Tibial nerve (tissue), 4 donors: ENCODE data around the gene CCDC171. TPM values are rescaled to one million over a fixed set of nuclear protein-coding genes. Genes with fewer than 3 reads are reported as not detected.

Experiments
- DNase-seq, 2 donors: peaks; one replicate each; pipeline ENCODE4 v3.0.0-alpha.2; 2019; ENCODE audit warnings: low spot score in 2 of 2
- H3K27ac ChIP-seq, 4 donors: fragments of 200-600 bp; sonication (generic) in 3 of 4; one replicate each; pipeline ENCODE4 v1.5.1; 2017 to 2019; ENCODE audit warnings: mild to moderate bottlenecking in 1 of 4
- H3K27me3 ChIP-seq, 2 donors: fragments of 200-600 bp; sonication (generic) in 1 of 2; one replicate each; pipeline versions ENCODE4 v1.5.1 to v1.6.0; 2017 to 2019
- H3K36me3 ChIP-seq, 3 donors: fragments of 200-600 bp; sonication (generic); one replicate each; pipeline ENCODE4 v1.5.1; 2018 to 2019
- H3K4me1 ChIP-seq, 4 donors: fragments of 200-600 bp; sonication (generic) in 3 of 4; one replicate each; pipeline ENCODE4 v1.5.1; 2017 to 2019
- H3K4me3 ChIP-seq, 4 donors: fragments of 200-600 bp; sonication (generic) in 3 of 4; one replicate each; pipeline ENCODE4 v1.5.1; 2017 to 2019; ENCODE audit warnings: mild to moderate bottlenecking in 1 of 4, moderate library complexity in 1 of 4
- H3K9me3 ChIP-seq, 4 donors: fragments of 200-600 bp; sonication (generic) in 3 of 4; one replicate each; pipeline ENCODE4 v1.5.1; 2017 to 2019
- CTCF ChIP-seq, 5 experiments: fragments of 200-600 bp in 3 of 5; fragments of 450-650 bp in 2 of 5; sonication (generic) in 3 of 5; IDR thresholded peaks; one replicate each; pipeline ENCODE4 v1.5.1; 2016 to 2019; ENCODE audit warnings: antibody characterized with exemption in 5 of 5, mild to moderate bottlenecking in 3 of 5, moderate library complexity in 2 of 5
- EP300 ChIP-seq, 2 donors: sonication (generic); formaldehyde crosslinking; IDR thresholded peaks; one replicate each; pipeline ENCODE4 v1.6.1; 2017; ENCODE audit warnings: antibody characterized with exemption in 2 of 2, mild to moderate bottlenecking in 1 of 2
- POLR2A ChIP-seq, 2 donors: fragments of 450-650 bp; IDR thresholded peaks; one replicate each; pipeline ENCODE4 v1.6.1; 2017; ENCODE audit warnings: antibody characterized with exemption in 2 of 2, mild to moderate bottlenecking in 2 of 2, moderate library complexity in 2 of 2
- WGBS, 2 donors: methylation state at CpG; one replicate each; pipeline ENCODE4 v1.1.5; 2018; 5-methylcytosine and 5-hydroxymethylcytosine counted together
- total RNA-seq, 4 donors: library from RNA; depleted of rRNA; stranded (reverse); fragments of >200 nt; gene quantifications; one replicate each; pipeline ENCODE4 v1.1.0, GENCODE V29; 2016

Gene CCDC171
- total RNA-seq, 4 donors from 2014 or later: 4.7 to 18.8 (median 7.9) TPM

GRCh38 chr9:15889555-15889954 is 336.7 kb downstream of the CCDC171 start:
- no peak for TF ChIP-seq POLR2A (IDR thresholded peaks at IDR 0.05)
- no peak for TF ChIP-seq EP300 (IDR thresholded peaks at IDR 0.05)
- TF ChIP-seq CTCF (IDR thresholded peaks at IDR 0.05): no peak
- 87 to 100% methylated on average over 1 of the region's 1 CpG for WGBS, 2 donors
- H3K4me1 ChIP-seq: no peaks in the 10 kb centered on the region
- peaks cover 0 to 7% (median 0%) of the 10 kb centered on the region in 3 donors for H3K36me3 ChIP-seq
- H3K27me3 ChIP-seq: no peaks in the 10 kb centered on the region
- peaks cover 0 to 8% (median 0%) of the 10 kb centered on the region in 4 donors for H3K9me3 ChIP-seq
- H3K27ac ChIP-seq: no peak overlapping the region
- H3K4me3 ChIP-seq: no peak overlapping the region
- DNase-seq: no peak

DNA sequence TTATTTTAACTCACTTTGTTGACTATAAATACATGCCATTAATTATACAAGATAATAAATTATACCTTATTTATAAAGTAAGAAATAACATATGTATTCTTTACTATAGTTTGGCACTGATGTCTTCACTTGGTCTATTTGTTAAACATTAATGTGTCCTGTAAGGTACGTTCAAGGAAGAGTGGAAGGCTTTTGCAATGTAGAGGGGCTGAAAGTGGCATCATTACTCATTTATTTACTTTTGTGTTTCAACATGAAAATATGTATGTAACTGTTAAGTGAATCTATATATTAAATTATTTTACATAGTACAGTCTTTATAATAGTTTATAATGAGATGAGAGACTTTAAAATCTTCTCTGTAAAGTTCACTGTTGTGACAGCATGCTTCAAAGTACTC is 348.7 kb downstream of the CCDC171 start:
- no peaks in the 10 kb centered on the region for H3K36me3 ChIP-seq
- H3K4me3 ChIP-seq: no peak overlapping the region
- no peaks in the 10 kb centered on the region for H3K4me1 ChIP-seq
- H3K27me3 ChIP-seq: no peaks in the 10 kb centered on the region
- H3K27ac ChIP-seq: no peak overlapping the region
- 90 to 97% methylated on average over 1 of the region's 1 CpG for WGBS, 2 donors
- no peak for DNase-seq
- TF ChIP-seq POLR2A (IDR thresholded peaks at IDR 0.05) (no peak), CTCF (IDR thresholded peaks at IDR 0.05) (no peak), EP300 (IDR thresholded peaks at IDR 0.05) (no peak)
- peaks cover 0 to 24% (median 4%) of the 10 kb centered on the region in 4 donors for H3K9me3 ChIP-seq

DNA sequence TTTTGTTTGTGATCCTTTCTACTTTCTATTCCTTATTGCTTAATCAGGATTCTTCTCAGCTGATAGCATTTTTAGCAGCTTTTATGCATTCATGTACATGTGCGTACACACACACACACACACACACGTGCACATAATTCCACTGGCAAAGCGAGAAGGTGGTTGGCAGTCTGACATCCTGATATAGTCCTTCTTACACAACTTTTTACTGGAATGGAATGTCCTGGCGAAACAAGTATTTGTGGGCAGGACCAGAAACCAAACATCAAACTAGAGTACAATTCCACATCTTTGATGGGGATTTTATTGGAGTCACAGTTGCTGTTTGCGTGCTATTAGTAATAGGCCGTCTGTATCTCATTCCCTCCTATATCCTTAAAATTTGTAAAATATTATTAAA is 356.5 kb downstream of the CCDC171 start:
- Histone ChIP-seq H3K27me3 (no peaks in the 10 kb centered on the region), H3K36me3 (no peaks in the 10 kb centered on the region), H3K27ac (no peak overlapping the region), H3K4me1 (no peaks in the 10 kb centered on the region), H3K9me3 (peaks cover 0 to 34% (median 1%) of the 10 kb centered on the region in 4 donors), H3K4me3 (no peak overlapping the region)
- WGBS, 2 donors: 71 to 84% methylated on average over 6 of the region's 6 CpGs
- peak in 1 of 2 donors; percentile 20 for DNase-seq
- no peak for TF ChIP-seq POLR2A (IDR thresholded peaks at IDR 0.05)
- peak in 1 of 2 donors; percentile 38 for TF ChIP-seq EP300 (IDR thresholded peaks at IDR 0.05)

- Histone ChIP-seq H3K36me3 (no peaks in the 10 kb centered on the region), H3K4me1 (no peaks in the 10 kb centered on the region), H3K9me3 (peaks cover 0 to 27% (median 10%) of the 10 kb centered on the region in 4 donors), H3K4me3 (no peak overlapping the region), H3K27ac (no peak overlapping the region), H3K27me3 (no peaks in the 10 kb centered on the region)
- DNase-seq: no peak
- TF ChIP-seq EP300 (IDR thresholded peaks at IDR 0.05) (no peak), CTCF (IDR thresholded peaks at IDR 0.05) (no peak)
These were observed 362.9 kb downstream of the CCDC171 start for GRCh38 chr9:15915711-15916110.

DNA sequence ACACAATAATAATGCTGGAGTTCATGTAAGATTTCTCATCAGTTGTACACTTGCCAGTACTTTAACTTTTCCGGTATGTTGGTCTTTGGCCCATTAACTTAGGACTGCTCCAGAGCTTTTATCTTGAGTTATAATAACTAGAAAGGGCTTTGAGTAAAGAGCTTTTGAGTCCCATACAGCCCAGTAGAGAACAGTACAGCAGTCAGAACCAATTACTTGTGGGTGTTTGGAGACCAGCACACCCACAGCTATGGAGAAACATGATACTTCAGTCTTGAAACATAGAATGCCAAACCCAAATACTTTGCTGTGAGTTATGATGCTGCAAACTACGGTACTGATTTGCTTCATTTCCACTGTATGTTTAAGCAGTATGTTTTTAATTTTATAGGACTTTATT is 374.3 kb downstream of the CCDC171 start:
- Histone ChIP-seq H3K4me1 (no peaks in the 10 kb centered on the region), H3K27me3 (no peaks in the 10 kb centered on the region), H3K27ac (no peak overlapping the region), H3K36me3 (peaks cover 0 to under 1% (median 0%) of the 10 kb centered on the region in 3 donors), H3K9me3 (peaks cover 0 to 8% (median 0%) of the 10 kb centered on the region in 4 donors), H3K4me3 (no peak overlapping the region)
- WGBS, 2 donors: 43 to 54% methylated on average over 2 of the region's 2 CpGs
- TF ChIP-seq CTCF (IDR thresholded peaks at IDR 0.05) (no peak), EP300 (IDR thresholded peaks at IDR 0.05) (no peak), POLR2A (IDR thresholded peaks at IDR 0.05) (no peak)
- no peak for DNase-seq
